ENCODE data around the gene UBE2D3. TPM values are rescaled to one million over a fixed set of nuclear protein-coding genes. Genes with fewer than 3 reads are reported as not detected.

Gene UBE2D3
- total RNA-seq, 1 experiment from 2014 or later, result 191 TPM

DNA sequence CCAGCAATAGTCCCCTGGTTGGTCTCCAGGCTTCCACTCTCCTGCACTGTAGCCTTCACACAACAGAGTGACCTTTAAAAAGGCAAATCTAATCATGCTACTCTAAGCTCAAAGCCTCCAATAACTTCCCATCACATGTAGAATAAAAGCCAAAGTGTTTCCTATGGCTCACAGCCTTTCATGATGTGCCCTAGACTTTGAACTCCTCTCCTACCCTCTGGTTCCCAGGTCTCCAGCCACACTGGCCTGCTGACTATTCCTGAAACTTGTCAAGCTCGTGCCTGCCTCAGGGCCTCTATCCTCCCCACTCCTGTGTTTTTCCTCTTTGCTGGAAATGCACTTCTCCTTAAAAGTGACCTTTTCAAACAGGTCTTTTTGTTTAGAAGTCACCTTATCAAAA, 69.7 kb downstream of the UBE2D3 start:
- no peaks in the 10 kb centered on the region; the same call in 1 of the 2 replicates for H3K36me3 ChIP-seq (ENCODE audit: control insufficient read depth, insufficient read depth, low read length)
- H3K27ac ChIP-seq (ENCODE audit: low read length), result no peak overlapping the region
- TSS peak; percentile 48 for BruUV-seq (replicated peaks)
- H3K4me1 ChIP-seq (ENCODE audit: control insufficient read depth, insufficient read depth, low read length), result peaks cover 7% of the 10 kb centered on the region
- ChIA-PET CTCF (interaction anchor here (0.5 kb wide), 1 partner anchor 66 kb away, joined by 9 read pairs; no protein-coding TSS in a partner anchor), POLR2A (no interaction called here)
- DNase-seq (ENCODE audit: low read depth, low spot score) (no peak), ATAC-seq (no peak)
- H3K27me3 ChIP-seq (ENCODE audit: control insufficient read depth, insufficient read depth, low read length), result no peaks in the 10 kb centered on the region
- in situ Hi-C loops (cut with HindIII; ENCODE audit: low pct_unique_long_range_greater_than_20kb, low sequenced_read_pairs), result no loop called here
- no peaks in the 10 kb centered on the region for H3K9me3 ChIP-seq (ENCODE audit: control insufficient read depth, insufficient read depth, low read depth, low read length)
- TF ChIP-seq, protein P1, sequence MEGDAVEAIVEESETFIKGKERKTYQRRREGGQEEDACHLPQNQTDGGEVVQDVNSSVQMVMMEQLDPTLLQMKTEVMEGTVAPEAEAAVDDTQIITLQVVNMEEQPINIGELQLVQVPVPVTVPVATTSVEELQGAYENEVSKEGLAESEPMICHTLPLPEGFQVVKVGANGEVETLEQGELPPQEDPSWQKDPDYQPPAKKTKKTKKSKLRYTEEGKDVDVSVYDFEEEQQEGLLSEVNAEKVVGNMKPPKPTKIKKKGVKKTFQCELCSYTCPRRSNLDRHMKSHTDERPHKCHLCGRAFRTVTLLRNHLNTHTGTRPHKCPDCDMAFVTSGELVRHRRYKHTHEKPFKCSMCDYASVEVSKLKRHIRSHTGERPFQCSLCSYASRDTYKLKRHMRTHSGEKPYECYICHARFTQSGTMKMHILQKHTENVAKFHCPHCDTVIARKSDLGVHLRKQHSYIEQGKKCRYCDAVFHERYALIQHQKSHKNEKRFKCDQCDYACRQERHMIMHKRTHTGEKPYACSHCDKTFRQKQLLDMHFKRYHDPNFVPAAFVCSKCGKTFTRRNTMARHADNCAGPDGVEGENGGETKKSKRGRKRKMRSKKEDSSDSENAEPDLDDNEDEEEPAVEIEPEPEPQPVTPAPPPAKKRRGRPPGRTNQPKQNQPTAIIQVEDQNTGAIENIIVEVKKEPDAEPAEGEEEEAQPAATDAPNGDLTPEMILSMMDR (IDR thresholded peaks at IDR 0.05), result no peak
- TF ChIP-seq SIN3A (IDR thresholded peaks at IDR 0.05; ENCODE audit: borderline replicate concordance, insufficient read depth, low read depth, low read length) (no peak), POLR2AphosphoS5 (IDR thresholded peaks at IDR 0.05; ENCODE audit: low read depth, low read length) (no peak), TCF7L2 (IDR thresholded peaks at IDR 0.05; ENCODE audit: low read depth, low read length) (no peak)
- TF ChIP-seq, protein P2, sequence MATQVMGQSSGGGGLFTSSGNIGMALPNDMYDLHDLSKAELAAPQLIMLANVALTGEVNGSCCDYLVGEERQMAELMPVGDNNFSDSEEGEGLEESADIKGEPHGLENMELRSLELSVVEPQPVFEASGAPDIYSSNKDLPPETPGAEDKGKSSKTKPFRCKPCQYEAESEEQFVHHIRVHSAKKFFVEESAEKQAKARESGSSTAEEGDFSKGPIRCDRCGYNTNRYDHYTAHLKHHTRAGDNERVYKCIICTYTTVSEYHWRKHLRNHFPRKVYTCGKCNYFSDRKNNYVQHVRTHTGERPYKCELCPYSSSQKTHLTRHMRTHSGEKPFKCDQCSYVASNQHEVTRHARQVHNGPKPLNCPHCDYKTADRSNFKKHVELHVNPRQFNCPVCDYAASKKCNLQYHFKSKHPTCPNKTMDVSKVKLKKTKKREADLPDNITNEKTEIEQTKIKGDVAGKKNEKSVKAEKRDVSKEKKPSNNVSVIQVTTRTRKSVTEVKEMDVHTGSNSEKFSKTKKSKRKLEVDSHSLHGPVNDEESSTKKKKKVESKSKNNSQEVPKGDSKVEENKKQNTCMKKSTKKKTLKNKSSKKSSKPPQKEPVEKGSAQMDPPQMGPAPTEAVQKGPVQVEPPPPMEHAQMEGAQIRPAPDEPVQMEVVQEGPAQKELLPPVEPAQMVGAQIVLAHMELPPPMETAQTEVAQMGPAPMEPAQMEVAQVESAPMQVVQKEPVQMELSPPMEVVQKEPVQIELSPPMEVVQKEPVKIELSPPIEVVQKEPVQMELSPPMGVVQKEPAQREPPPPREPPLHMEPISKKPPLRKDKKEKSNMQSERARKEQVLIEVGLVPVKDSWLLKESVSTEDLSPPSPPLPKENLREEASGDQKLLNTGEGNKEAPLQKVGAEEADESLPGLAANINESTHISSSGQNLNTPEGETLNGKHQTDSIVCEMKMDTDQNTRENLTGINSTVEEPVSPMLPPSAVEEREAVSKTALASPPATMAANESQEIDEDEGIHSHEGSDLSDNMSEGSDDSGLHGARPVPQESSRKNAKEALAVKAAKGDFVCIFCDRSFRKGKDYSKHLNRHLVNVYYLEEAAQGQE (IDR thresholded peaks at IDR 0.05; ENCODE audit: insufficient read depth in 1 of 2, low read depth in 2 of 2, low read length in 1 of 2), result no peak
- H3K4me3 ChIP-seq (ENCODE audit: low read depth in 2 of 2, low read length in 2 of 2), result no peak overlapping the region
- intact Hi-C loops (cut with micrococcal nuclease; ENCODE audit: unreplicated experiment), result no loop called here

DNA sequence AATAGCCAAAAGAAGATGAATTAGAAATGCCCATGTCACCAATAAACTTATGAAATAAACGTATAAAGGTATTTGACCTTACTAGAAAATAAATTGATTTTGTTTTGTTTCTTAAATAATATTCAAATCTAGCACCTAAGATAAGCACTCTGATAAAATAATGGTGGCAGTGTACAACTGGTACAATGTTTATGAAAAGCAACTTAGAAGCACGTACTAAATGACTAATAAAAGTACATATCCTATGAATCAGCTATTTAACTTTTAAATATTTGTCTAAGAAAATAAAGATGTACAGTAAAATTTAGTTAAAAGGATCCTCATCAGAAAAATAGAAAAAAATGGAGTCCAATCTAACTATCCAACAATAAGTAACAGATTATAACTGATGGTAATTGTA, 73.3 kb downstream of the UBE2D3 start:
- DNase-seq (ENCODE audit: low read depth, low spot score) (no peak), ATAC-seq (no peak)
- peaks cover 3% of the 10 kb centered on the region; the same call in 1 of the 2 replicates for H3K4me1 ChIP-seq (ENCODE audit: control insufficient read depth, insufficient read depth, low read length)
- CTCF ChIA-PET, result no interaction called here
- intact Hi-C loops (cut with micrococcal nuclease; ENCODE audit: unreplicated experiment), result no loop called here
- POLR2A ChIA-PET, result no interaction called here
- BruUV-seq (replicated peaks), result no TSS peak
- H3K27ac ChIP-seq (ENCODE audit: low read length), result no peak overlapping the region
- H3K27me3 ChIP-seq (ENCODE audit: control insufficient read depth, insufficient read depth, low read length), result no peaks in the 10 kb centered on the region
- in situ Hi-C loops (cut with HindIII; ENCODE audit: low pct_unique_long_range_greater_than_20kb, low sequenced_read_pairs), result no loop called here
- H3K4me3 ChIP-seq (ENCODE audit: low read depth in 2 of 2, low read length in 2 of 2), result no peak overlapping the region
- H3K9me3 ChIP-seq (ENCODE audit: control insufficient read depth, insufficient read depth, low read depth, low read length), result no peaks in the 10 kb centered on the region
- TF ChIP-seq, protein P2 (IDR thresholded peaks at IDR 0.05; ENCODE audit: insufficient read depth in 1 of 2, low read depth in 2 of 2, low read length in 1 of 2), result no peak
- H3K36me3 ChIP-seq (ENCODE audit: control insufficient read depth, insufficient read depth, low read length), result no peaks in the 10 kb centered on the region
